IMR-90 (cell line): ENCODE results near the gene NIPBL. TPM values are rescaled to one million over a fixed set of nuclear protein-coding genes. Genes with fewer than 3 reads are reported as not detected.
A peak's percentile ranks its signal among the peaks of the same experiment; 100 is the strongest.

Experiments used
- ATAC-seq: fragments of 200-7000 bp; cut with Tn5 transposase; 2 replicates; pipeline ENCODE4 v1.9.1; 2020; ENCODE audit warnings: low read depth, mild to moderate bottlenecking, moderate library complexity
- BruUV-seq: library from RNA; stranded (reverse); fragments of 400-500 nt; replicated peaks from 2 replicates; lab custom pipeline; 2021; lab: Mats Ljungman, UMichigan
- CTCF ChIA-PET: fragments of 300-600 bp; formaldehyde crosslinking; extraction: SDS; loops from one replicate; lab custom pipeline; 2021; ENCODE audit warnings: antibody characterized with exemption; lab: Yijun Ruan, JAX
- POLR2A ChIA-PET: fragments of 300-600 bp; sonication (Branson Sonifier 250); formaldehyde crosslinking; loops from one replicate; lab custom pipeline; 2022; ENCODE audit warnings: antibody characterized with exemption; ENCODE audit not compliant: unreplicated experiment; lab: Charles Lee
- DNase-seq: peaks from one replicate; pipeline ENCODE4 v3.0.0; 2013
- H2AFZ ChIP-seq: replicated peaks from 2 replicates; pipeline ENCODE3; 2013; ENCODE audit warnings: low read length, mild to moderate bottlenecking; ENCODE audit not compliant: poor library complexity
- H2AK5ac ChIP-seq: 2 replicates; pipeline ENCODE4 v1.6.1; 2013; ENCODE audit warnings: low read depth, low read length, inconsistent platforms
- H2AK9ac ChIP-seq: replicated peaks from 2 replicates; pipeline ENCODE3; 2013; ENCODE audit warnings: mild to moderate bottlenecking, low read depth, low read length, moderate library complexity; ENCODE audit not compliant: poor library complexity
- H2BK120ac ChIP-seq: 2 replicates; pipeline ENCODE4 v1.6.1; 2013; ENCODE audit warnings: low read depth, low read length, inconsistent platforms
- H2BK15ac ChIP-seq: 3 replicates; pipeline ENCODE4 v1.6.1; 2013; ENCODE audit warnings: low read depth, low read length, inconsistent platforms
- H2BK20ac ChIP-seq: 2 replicates; pipeline ENCODE4 v1.6.1; 2013; ENCODE audit warnings: low read depth, mild to moderate bottlenecking, inconsistent platforms, low read length, moderate library complexity
- H2BK5ac ChIP-seq: 2 replicates; pipeline ENCODE4 v1.6.1; 2013; ENCODE audit warnings: mild to moderate bottlenecking, low read depth, low read length, inconsistent platforms; ENCODE audit not compliant: poor library complexity, severe bottlenecking
- H3K14ac ChIP-seq: replicated peaks from 2 replicates; pipeline ENCODE4 v1.6.1; 2013; ENCODE audit warnings: low read depth, low read length, inconsistent platforms
- H3K18ac ChIP-seq: 2 replicates; pipeline ENCODE4 v1.6.1; 2013; ENCODE audit warnings: low read depth, low read length, control low read depth
- H3K23ac ChIP-seq: 2 replicates; pipeline ENCODE4 v1.6.1; 2013; ENCODE audit warnings: low read depth, low read length, inconsistent platforms
- H3K27ac ChIP-seq: 2 replicates; pipeline ENCODE4 v1.5.1; 2013; ENCODE audit warnings: mild to moderate bottlenecking, control low read depth, low read length; ENCODE audit not compliant: insufficient read depth
- H3K27me3 ChIP-seq: 2 replicates; pipeline ENCODE4 v1.6.1; 2013; ENCODE audit warnings: low read length; ENCODE audit not compliant: control insufficient read depth, insufficient read depth
- H3K36me3 ChIP-seq: 2 replicates; pipeline ENCODE4 v1.6.1; 2013; ENCODE audit warnings: low read length, mixed read lengths; ENCODE audit not compliant: control insufficient read depth, insufficient read depth
- H3K4ac ChIP-seq: 2 replicates; pipeline ENCODE4 v1.6.1; 2013; ENCODE audit warnings: low read depth, low read length, inconsistent platforms
- H3K4me1 ChIP-seq: 2 replicates; pipeline ENCODE4 v1.6.1; 2013; ENCODE audit warnings: low read length, mixed read lengths; ENCODE audit not compliant: control insufficient read depth, insufficient read depth
- H3K4me2 ChIP-seq: 2 replicates; pipeline ENCODE4 v1.6.1; 2013; ENCODE audit warnings: low read depth, mild to moderate bottlenecking, control low read depth, low read length, moderate library complexity
- H3K4me3 ChIP-seq: 2 replicates; pipeline ENCODE4 v1.5.1; 2013; ENCODE audit warnings: low read depth, mild to moderate bottlenecking, control low read depth, low read length, moderate library complexity; ENCODE audit not compliant: insufficient read depth
- H3K56ac ChIP-seq: 2 replicates; pipeline ENCODE4 v1.6.1; 2013; ENCODE audit warnings: low read length, inconsistent platforms; ENCODE audit not compliant: insufficient read depth; ENCODE audit errors: extremely low read depth
- H3K79me1 ChIP-seq, 2 experiments: 2 replicates each; pipeline ENCODE4 v1.6.1; 2013; ENCODE audit warnings: low read length in 2 of 2, inconsistent platforms in 1 of 2, low read depth in 1 of 2
- H3K9ac ChIP-seq: 2 replicates; pipeline ENCODE4 v1.6.1; 2013; ENCODE audit warnings: low read depth, low read length, control low read depth
- H3K9me1 ChIP-seq: 2 replicates; pipeline ENCODE4 v1.6.1; 2013; ENCODE audit warnings: low read length, inconsistent platforms; ENCODE audit not compliant: insufficient read depth
- H3K9me3 ChIP-seq: 2 replicates; pipeline ENCODE4 v1.6.1; 2013; ENCODE audit warnings: low read length; ENCODE audit not compliant: control insufficient read depth, insufficient read depth
- H4K20me1 ChIP-seq: 2 replicates; pipeline ENCODE4 v1.6.1; 2013; ENCODE audit warnings: low read length, inconsistent platforms; ENCODE audit not compliant: insufficient read depth
- H4K5ac ChIP-seq: 2 replicates; pipeline ENCODE4 v1.6.1; 2013; ENCODE audit warnings: mild to moderate bottlenecking, low read depth, low read length, control low read depth
- H4K8ac ChIP-seq, 2 experiments: 2 replicates each; pipeline ENCODE4 v1.6.1; 2013; ENCODE audit warnings: low read depth in 2 of 2, low read length in 2 of 2, control low read depth in 1 of 2, inconsistent platforms in 1 of 2
- H4K91ac ChIP-seq: 2 replicates; pipeline ENCODE4 v1.6.1; 2013; ENCODE audit warnings: low read depth, low read length, inconsistent platforms; ENCODE audit not compliant: insufficient read depth
- BHLHE40 ChIP-seq: fragments of 150-350 bp; IDR thresholded peaks from 2 replicates; pipeline ENCODE4 v1.6.1; 2016; ENCODE audit warnings: mild to moderate bottlenecking, low read depth, low read length
- CEBPB ChIP-seq: IDR thresholded peaks from 2 replicates; pipeline ENCODE4 v1.6.1; 2012; ENCODE audit warnings: low read depth, low read length, improper control_type of control experiment
- CHD1 ChIP-seq: IDR thresholded peaks from 2 replicates; pipeline ENCODE4 v1.6.1; 2012; ENCODE audit warnings: low read depth, low read length, improper control_type of control experiment
- FOS ChIP-seq: fragments of 150-350 bp; IDR thresholded peaks from 2 replicates; pipeline ENCODE4 v1.6.1; 2016; ENCODE audit warnings: low read depth, low read length
- MAFK ChIP-seq: IDR thresholded peaks from 2 replicates; pipeline ENCODE4 v1.6.1; 2012; ENCODE audit warnings: low read depth, low read length, improper control_type of control experiment
- MAZ ChIP-seq: IDR thresholded peaks from 2 replicates; pipeline ENCODE4 v1.6.1; 2012; ENCODE audit warnings: low read depth, mild to moderate bottlenecking, low read length, improper control_type of control experiment, moderate library complexity, borderline replicate concordance
- POLR2A ChIP-seq: IDR thresholded peaks from 2 replicates; pipeline ENCODE4 v1.6.1; 2012; ENCODE audit warnings: mild to moderate bottlenecking, low read depth, low read length
- RAD21 ChIP-seq: IDR thresholded peaks from 2 replicates; pipeline ENCODE4 v1.6.1; 2012; ENCODE audit warnings: low read length, improper control_type of control experiment
- RCOR1 ChIP-seq: IDR thresholded peaks from 2 replicates; pipeline ENCODE4 v1.6.1; 2012; ENCODE audit warnings: mild to moderate bottlenecking, low read length, improper control_type of control experiment; ENCODE audit not compliant: insufficient replicate concordance
- RFX5 ChIP-seq: IDR thresholded peaks from 2 replicates; pipeline ENCODE4 v1.8.0; 2012; ENCODE audit warnings: low read depth, mild to moderate bottlenecking, low read length, moderate library complexity
- SMC3 ChIP-seq: fragments of 150-350 bp; IDR thresholded peaks from 2 replicates; pipeline ENCODE4 v1.6.1; 2016; ENCODE audit warnings: low read depth, mild to moderate bottlenecking, antibody characterized with exemption, low read length, moderate library complexity
- WGBS, 2 experiments: methylation state at CpG; one replicate each; pipeline versions ENCODE4 v1.1.5 to v1.1.7; 2013; ENCODE audit warnings: missing lambda C conversion rate in 2 of 2; ENCODE audit not compliant: insufficient read length in 1 of 2; ENCODE audit errors: extremely low coverage in 2 of 2; 5-methylcytosine and 5-hydroxymethylcytosine counted together
- dilution Hi-C: fragments of 300-500 bp; cut with HindIII; formaldehyde crosslinking; loops from one replicate; pipeline ENCODE4 v1.14.3; 2018; ENCODE audit warnings: low sequenced_read_pairs; ENCODE audit not compliant: unreplicated experiment
- in situ Hi-C: fragments of 300-500 bp; cut with MboI; formaldehyde crosslinking; loops from 3 replicates; pipeline ENCODE4 v1.14.3; 2019; ENCODE audit warnings: low sequenced_read_pairs, inconsistent platforms, mixed read lengths
- intact Hi-C: fragments of 100-400 bp; cut with micrococcal nuclease; formaldehyde crosslinking; loops from 2 replicates; pipeline ENCODE4 v1.10.0; 2022
- polyA plus RNA-seq, 3 experiments: library from polyadenylated mRNA; depleted of rRNA; stranded (reverse); fragments of >200 nt; gene quantifications; 2 replicates each; pipeline ENCODE4 v1.2.3, GENCODE V29; 2012; ENCODE audit warnings: low replicate concordance in 1 of 3
- total RNA-seq: library from RNA; depleted of rRNA; stranded (reverse); fragments of >200 nt; gene quantifications from 2 replicates; pipeline ENCODE4 v1.2.3, GENCODE V29; 2012
- TF ChIP-seq, protein P1 (sequence below): fragments of 150-350 bp; IDR thresholded peaks from 2 replicates; pipeline ENCODE4 v1.6.1; 2016; ENCODE audit warnings: low read depth, mild to moderate bottlenecking, low read length, moderate library complexity, borderline replicate concordance
- TF ChIP-seq, protein P2 (sequence below): conservative IDR thresholded peaks from 2 replicates; pipeline ENCODE4 v1.5.1; 2012; ENCODE audit warnings: mild to moderate bottlenecking, low read depth, low read length, improper control_type of control experiment

The NIPBL gene
- total and polyA plus RNA-seq, 2 of the 4 experiments (the other 2 are of a cell fraction) = 8.4 to 46.4 TPM

DNA sequence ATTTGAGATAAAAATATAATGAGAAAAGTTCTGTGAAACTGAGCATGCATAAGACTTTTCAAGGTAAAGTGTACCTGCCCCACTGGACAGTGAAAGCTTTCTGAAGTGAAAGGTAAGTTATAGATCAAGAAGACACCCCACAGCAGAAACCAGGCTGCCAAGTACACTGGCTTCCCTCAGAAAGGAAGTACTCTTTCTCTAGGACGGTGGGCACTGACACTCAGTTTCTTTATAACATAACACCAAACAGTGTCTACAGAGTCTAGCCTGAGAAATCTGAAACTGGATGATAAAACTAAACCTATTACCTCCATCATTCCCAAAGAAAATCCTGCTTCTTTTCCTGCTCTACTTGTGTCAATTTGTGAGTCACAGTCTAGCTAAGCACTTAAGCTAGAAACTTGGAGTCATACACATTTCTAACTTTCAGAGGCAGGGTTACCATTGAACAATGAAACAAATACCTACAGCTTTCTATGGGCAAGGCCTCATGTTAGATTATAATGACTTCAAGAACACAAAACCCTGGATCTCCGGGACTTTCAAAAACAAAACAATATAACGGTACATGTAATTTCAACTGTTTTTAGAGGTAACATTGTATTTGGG lies 235.9 kb downstream of the NIPBL start:
- no peak overlapping the region for H3K4me3 ChIP-seq
- intact Hi-C loops (no loop called here), in situ Hi-C loops (no loop called here), dilution Hi-C loops (no loop called here)
- no peak overlapping the region for H3K23ac ChIP-seq
- H4K8ac ChIP-seq = no peak overlapping the region
- H2AFZ ChIP-seq = no peak overlapping the region
- H2BK20ac ChIP-seq = no peak overlapping the region
- no peaks in the 10 kb centered on the region for H4K20me1 ChIP-seq
- no peak overlapping the region for H3K4ac ChIP-seq
- TF ChIP-seq, protein P1, sequence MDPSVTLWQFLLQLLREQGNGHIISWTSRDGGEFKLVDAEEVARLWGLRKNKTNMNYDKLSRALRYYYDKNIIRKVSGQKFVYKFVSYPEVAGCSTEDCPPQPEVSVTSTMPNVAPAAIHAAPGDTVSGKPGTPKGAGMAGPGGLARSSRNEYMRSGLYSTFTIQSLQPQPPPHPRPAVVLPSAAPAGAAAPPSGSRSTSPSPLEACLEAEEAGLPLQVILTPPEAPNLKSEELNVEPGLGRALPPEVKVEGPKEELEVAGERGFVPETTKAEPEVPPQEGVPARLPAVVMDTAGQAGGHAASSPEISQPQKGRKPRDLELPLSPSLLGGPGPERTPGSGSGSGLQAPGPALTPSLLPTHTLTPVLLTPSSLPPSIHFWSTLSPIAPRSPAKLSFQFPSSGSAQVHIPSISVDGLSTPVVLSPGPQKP = no peak
- TF ChIP-seq SMC3 (no peak), CEBPB (no peak), CHD1 (no peak), POLR2A (no peak), RFX5 (no peak), FOS (no peak), MAFK (no peak), RCOR1 (no peak), MAZ (no peak), BHLHE40 (no peak), RAD21 (no peak)
- TF ChIP-seq, protein P2, sequence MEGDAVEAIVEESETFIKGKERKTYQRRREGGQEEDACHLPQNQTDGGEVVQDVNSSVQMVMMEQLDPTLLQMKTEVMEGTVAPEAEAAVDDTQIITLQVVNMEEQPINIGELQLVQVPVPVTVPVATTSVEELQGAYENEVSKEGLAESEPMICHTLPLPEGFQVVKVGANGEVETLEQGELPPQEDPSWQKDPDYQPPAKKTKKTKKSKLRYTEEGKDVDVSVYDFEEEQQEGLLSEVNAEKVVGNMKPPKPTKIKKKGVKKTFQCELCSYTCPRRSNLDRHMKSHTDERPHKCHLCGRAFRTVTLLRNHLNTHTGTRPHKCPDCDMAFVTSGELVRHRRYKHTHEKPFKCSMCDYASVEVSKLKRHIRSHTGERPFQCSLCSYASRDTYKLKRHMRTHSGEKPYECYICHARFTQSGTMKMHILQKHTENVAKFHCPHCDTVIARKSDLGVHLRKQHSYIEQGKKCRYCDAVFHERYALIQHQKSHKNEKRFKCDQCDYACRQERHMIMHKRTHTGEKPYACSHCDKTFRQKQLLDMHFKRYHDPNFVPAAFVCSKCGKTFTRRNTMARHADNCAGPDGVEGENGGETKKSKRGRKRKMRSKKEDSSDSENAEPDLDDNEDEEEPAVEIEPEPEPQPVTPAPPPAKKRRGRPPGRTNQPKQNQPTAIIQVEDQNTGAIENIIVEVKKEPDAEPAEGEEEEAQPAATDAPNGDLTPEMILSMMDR = no peak
- no peak overlapping the region for H3K14ac ChIP-seq
- H3K36me3 ChIP-seq = peaks cover 21% of the 10 kb centered on the region
- no peaks in the 10 kb centered on the region for H3K9me3 ChIP-seq
- H3K79me1 ChIP-seq = no peaks in the 10 kb centered on the region
- H3K9me1 ChIP-seq = no peaks in the 10 kb centered on the region
- no peaks in the 10 kb centered on the region for H3K4me1 ChIP-seq
- no peak overlapping the region for H2BK5ac ChIP-seq
- no TSS peak for BruUV-seq
- no peak overlapping the region for H3K18ac ChIP-seq
- H2BK120ac ChIP-seq = no peak overlapping the region
- no CpG with 5 or more reads among the region's 3 CpGs for WGBS, 2 experiments
- H2AK9ac ChIP-seq = no peak overlapping the region
- no peak overlapping the region for H3K27ac ChIP-seq
- no peak overlapping the region for H4K91ac ChIP-seq
- ATAC-seq = no peak
- no peak overlapping the region for H3K4me2 ChIP-seq
- CTCF ChIA-PET = no interaction called here
- no peak overlapping the region for H3K56ac ChIP-seq
- H2AK5ac ChIP-seq = no peak overlapping the region
- no peak overlapping the region for H4K5ac ChIP-seq
- H3K27me3 ChIP-seq = no peaks in the 10 kb centered on the region
- peak; percentile 7 for DNase-seq
- POLR2A ChIA-PET = no interaction called here
- H2BK15ac ChIP-seq = no peak overlapping the region
- no peak overlapping the region for H3K9ac ChIP-seq
